Left lobe of liver (tissue), 2 donors: ENCODE results near the gene GEN1. TPM values are rescaled to one million over a fixed set of nuclear protein-coding genes. Genes with fewer than 3 reads are reported as not detected.
"Not testable (repeated sequence)": the region's sequence is repeated elsewhere in the genome, so short reads cannot be mapped to it uniquely, and the experiment has no call there.

Source experiments
- ATAC-seq: fragments of 200-7000 bp; cut with Tn5 transposase; one replicate; pipeline ENCODE4 v1.9.1; 2020; ENCODE audit warnings: mild to moderate bottlenecking, moderate library complexity
- DNase-seq: peaks from one replicate; pipeline ENCODE4 v3.0.0-alpha.2; 2020; ENCODE audit warnings: low spot score
- total RNA-seq: library from RNA; stranded (reverse); gene quantifications from one replicate; pipeline ENCODE4 v1.2.1, GENCODE V29; 2021
- donor health status: DM: no; HTN: no; CAD: no; lungs with moderate emphysema.
- donor health status: DM: no; HTN: yes; CAD: no.

Gene GEN1
- total RNA-seq, 1 donor from 2014 or later = 5.8 TPM

GRCh38 chr2:17821535-17822444 lies 67.9 kb downstream of the GEN1 start:
- no peak for ATAC-seq
- DNase-seq = no peak

DNA sequence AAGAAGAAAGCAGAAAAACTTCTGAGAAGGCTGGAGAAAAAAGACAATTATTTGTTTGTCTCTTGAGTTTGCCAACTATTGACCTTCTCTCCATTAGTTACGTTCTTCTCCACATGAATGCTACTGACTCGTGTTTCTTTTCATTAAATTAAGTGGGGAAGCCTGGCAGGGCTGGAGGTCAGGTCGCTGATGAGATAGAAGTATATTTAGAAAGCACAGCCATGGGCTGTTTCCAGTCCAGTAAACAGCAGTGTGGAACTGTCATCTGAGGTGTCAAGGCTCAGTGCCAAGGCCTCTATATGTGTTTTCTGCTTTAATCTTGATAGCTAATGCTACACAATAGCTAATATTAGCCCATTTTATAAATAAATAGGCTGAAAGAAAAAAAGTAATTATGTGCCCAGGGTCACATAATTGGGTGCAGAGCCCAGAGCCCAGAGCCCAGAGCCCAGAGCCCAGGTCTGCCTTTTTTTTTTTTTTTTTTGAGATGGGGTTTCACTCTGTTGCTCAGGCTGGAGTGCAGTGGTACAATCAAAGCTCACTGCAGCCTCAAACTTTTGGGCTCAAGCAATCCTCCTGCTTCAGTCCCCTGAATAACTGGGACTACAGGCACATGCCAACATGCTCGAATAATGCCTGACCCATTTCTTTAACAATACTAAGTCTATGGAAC lies 68.6 kb downstream of the GEN1 start:
- ATAC-seq (no peak), DNase-seq (no peak)

- ATAC-seq, DNase-seq: not testable (repeated sequence)
These were observed 69.7 kb downstream of the GEN1 start for GRCh38 chr2:17823646-17824045.

GRCh38 chr2:17827316-17827715 lies 73.4 kb downstream of the GEN1 start:
- no peak for DNase-seq
- no peak for ATAC-seq

- DNase-seq (no peak), ATAC-seq (no peak)
These were observed 73.8 kb downstream of the GEN1 start for GRCh38 chr2:17827785-17828184.

DNA sequence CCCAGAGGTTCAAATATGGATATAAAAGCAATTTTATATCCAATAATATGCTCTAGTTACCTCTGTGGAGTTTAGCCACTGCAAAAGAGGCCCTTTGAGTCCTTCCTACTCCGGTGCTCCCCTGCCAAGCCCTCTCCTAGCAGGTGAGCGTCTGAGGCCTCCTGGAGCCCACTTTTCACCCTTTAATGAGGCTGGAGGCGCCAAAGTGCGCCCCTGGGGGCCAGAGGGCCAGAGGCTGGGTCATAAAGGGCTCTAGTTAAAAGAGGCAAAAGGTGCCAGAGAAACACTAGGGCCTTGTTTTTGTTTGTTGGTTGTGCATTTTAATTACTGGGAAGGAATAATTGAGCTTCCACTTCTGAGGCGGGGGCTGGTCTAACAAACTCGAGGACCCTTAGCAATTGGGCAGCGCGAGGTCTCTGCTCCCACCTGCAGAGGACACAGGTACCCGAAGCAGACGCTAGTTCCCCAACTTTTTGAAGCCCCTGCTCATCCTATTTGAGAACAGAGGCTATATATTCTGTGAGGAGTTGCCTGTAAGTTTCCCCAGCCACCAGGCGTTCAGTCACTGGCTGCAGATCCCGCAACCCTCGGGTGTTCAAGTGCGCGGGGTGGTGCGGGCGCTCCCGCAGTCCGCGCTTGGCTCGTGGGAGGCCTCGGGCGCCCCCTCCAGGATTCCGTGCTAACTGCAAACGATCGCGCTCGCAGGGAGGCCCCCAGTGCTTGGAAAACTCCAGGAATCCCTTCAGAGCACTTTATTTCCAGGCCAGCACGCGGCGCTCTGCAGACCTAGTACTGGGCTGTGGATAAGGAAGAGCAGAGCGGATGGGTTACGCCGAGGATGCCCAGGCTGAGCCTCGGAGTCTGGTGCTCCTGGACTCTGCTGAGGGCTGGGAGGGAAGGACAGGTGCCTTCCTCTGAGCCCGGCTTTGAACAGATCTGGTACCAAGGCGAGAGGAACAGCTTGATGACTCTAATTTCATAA lies 76.4 kb downstream of the GEN1 start:
- DNase-seq (peak; percentile 77), ATAC-seq (peak; percentile 99)

DNA sequence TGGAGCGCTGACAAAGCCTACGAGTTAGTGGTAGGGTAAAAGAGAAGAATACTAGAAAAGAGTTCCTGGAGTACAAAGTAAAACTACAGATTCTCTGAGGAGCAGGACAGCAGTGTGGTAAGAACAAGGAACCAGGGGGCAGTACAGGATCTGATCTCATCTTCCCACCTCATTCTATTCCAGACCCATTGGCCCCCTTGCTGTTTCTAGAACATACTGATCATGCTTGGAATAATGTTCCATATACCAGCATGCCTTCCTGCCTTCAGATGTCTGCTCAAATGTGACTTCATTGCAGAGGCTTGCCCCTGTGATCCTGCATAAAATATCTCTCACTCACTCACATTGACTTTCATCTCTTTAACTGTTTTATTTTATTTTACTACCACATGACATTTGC lies 81.6 kb downstream of the GEN1 start:
- ATAC-seq (no peak), DNase-seq (no peak)

Other genes starting within 250 kb of the GEN1 start
- gene RAD51AP2, start 235.7 kb upstream of the GEN1 start, total RNA-seq = 0.30 TPM
- gene VSNL1, start 213.4 kb upstream of the GEN1 start, total RNA-seq = 11.9 TPM
- gene SMC6, start 328 bp upstream of the GEN1 start, total RNA-seq = 8.5 TPM
- not detected for gene MSGN1, start 62.3 kb downstream of the GEN1 start, total RNA-seq
- gene KCNS3, start 124.5 kb downstream of the GEN1 start, total RNA-seq = 4.7 TPM